DND-41 (cell line): ENCODE measurements around the gene NSMCE3.

Source experiments
- ATAC-seq: fragments of 200-7000 bp; cut with Tn5 transposase; 3 replicates; pipeline ENCODE4 v1.9.1; 2021; ENCODE audit warnings: low read depth; ENCODE audit not compliant: insufficient read depth
- DNase-seq: peaks from one replicate; pipeline ENCODE4 v3.0.0-alpha.2; 2020
- H2AFZ ChIP-seq: 2 replicates; pipeline ENCODE4 v1.6.0; 2012; ENCODE audit warnings: low read depth, low read length
- H3K27ac ChIP-seq: 2 replicates; pipeline ENCODE4 v1.5.1; 2012; ENCODE audit warnings: low read length, inconsistent platforms
- H3K27me3 ChIP-seq: fragments of 200-600 bp; sonication (generic); 2 replicates; pipeline ENCODE4 v1.6.0; 2012; ENCODE audit warnings: low read length, mild to moderate bottlenecking, inconsistent platforms; ENCODE audit not compliant: insufficient read depth, poor library complexity
- H3K36me3 ChIP-seq: 2 replicates; pipeline ENCODE4 v1.5.1; 2012; ENCODE audit warnings: low read length, inconsistent platforms; ENCODE audit not compliant: insufficient read depth
- H3K4me1 ChIP-seq: 2 replicates; pipeline ENCODE4 v1.5.1; 2012; ENCODE audit warnings: mild to moderate bottlenecking, low read length; ENCODE audit not compliant: insufficient read depth
- H3K4me2 ChIP-seq: 2 replicates; pipeline ENCODE4 v1.6.0; 2012; ENCODE audit warnings: mild to moderate bottlenecking, moderate library complexity, low read length, inconsistent platforms; ENCODE audit not compliant: insufficient read depth
- H3K4me3 ChIP-seq, 2 experiments: fragments of 200-600 bp in 1 of 2; shearing (Covaris generic) in 1 of 2; 2 replicates each; pipeline ENCODE4 v1.5.1; 2012 to 2016; ENCODE audit warnings: inconsistent platforms in 2 of 2, low read length in 2 of 2, mild to moderate bottlenecking in 2 of 2, low read depth in 1 of 2, moderate library complexity in 1 of 2
- H3K79me2 ChIP-seq: 2 replicates; pipeline ENCODE4 v1.6.0; 2012; ENCODE audit warnings: low read length, inconsistent platforms; ENCODE audit not compliant: insufficient read depth
- H3K9ac ChIP-seq: 2 replicates; pipeline ENCODE4 v1.6.0; 2012; ENCODE audit warnings: low read depth, mild to moderate bottlenecking, inconsistent platforms, low read length, moderate library complexity
- H3K9me3 ChIP-seq: 2 replicates; pipeline ENCODE4 v1.5.1; 2012; ENCODE audit warnings: low read length, moderate library complexity, mild to moderate bottlenecking, inconsistent platforms; ENCODE audit not compliant: insufficient read depth, severe bottlenecking
- H4K20me1 ChIP-seq: 2 replicates; pipeline ENCODE4 v1.6.0; 2012; ENCODE audit warnings: low read length; ENCODE audit not compliant: insufficient read depth
- EZH2 ChIP-seq: IDR thresholded peaks from 3 replicates; pipeline ENCODE4 v1.6.1; 2012; ENCODE audit warnings: borderline replicate concordance, low read depth, mild to moderate bottlenecking, moderate library complexity, low read length, inconsistent platforms; ENCODE audit not compliant: severe bottlenecking
- TF ChIP-seq, protein P1 (sequence below): IDR thresholded peaks from 2 replicates; pipeline ENCODE4 v1.5.1; 2012; ENCODE audit warnings: borderline replicate concordance, low read length, moderate library complexity, mild to moderate bottlenecking; ENCODE audit not compliant: poor library complexity, severe bottlenecking; ENCODE audit errors: extremely low read depth

Gene NSMCE3

DNA sequence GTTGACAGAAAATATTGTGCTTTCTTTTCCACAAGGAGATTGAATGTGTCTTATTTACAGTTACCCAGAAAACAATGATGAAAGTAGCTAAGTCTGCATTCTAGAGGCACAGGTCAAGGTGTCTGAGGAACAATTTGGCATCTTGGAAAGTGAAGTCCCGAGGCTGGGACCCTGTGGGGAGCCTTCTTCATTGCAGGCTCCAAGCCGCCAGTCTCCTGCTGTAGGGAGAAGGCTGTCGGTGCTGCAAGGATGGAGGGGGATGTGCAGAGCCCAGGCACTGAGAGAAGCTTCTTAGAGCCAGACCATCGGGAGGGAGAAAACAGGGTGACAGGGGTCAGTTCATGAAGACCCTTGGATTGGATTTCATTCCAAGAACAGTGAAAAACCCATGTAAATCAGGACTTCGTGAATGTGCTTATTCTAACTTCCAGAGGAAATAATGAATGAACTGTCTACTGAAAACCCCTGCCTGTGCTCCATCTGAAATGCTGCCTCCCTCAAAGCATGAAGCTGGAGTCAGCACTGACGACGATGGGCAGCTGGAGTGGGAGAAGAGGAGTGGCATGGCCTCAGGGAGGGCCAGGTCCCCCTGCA, 25.2 kb upstream of the NSMCE3 start:
- no peaks in the 10 kb centered on the region for H3K27me3 ChIP-seq
- no peaks in the 10 kb centered on the region for H4K20me1 ChIP-seq
- no peak overlapping the region for H2AFZ ChIP-seq

DNA sequence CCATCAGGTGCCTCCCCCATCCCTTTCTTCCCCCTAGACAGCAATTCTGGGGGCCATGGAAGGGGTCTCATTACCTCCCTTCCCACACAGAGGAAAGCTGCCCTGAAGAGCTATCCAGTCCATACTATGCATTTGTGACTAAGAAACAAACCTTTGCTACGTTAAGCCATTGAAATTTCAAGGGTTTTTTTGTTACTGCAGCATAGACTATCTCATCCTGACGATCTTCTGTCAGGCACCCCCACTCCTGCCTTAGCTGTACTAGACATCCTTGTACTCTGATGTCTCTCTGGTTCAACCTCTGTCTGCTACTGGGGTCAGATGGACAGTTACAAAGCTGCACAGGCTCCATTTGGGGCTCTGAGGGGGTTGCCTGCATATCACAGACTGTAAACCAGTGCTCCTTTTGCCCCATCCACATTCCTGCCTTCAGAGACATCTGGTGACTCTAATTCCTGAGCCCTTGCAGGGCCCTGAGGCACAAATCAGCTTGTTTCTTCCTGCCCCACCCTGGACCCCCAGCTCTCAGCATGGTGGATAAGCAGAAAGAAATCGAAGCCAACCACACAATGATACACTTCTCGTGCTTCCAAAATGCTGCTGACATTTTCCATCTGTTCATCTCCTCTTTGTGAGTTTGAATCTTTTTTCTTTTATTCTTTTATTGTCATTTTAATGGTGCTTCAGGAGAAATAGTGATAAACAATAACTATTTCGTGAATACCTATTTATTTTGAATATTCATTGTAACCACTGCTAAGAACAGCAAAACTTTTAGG, 21.6 kb upstream of the NSMCE3 start:
- Histone ChIP-seq H2AFZ (no peak overlapping the region), H4K20me1 (no peaks in the 10 kb centered on the region), H3K9ac (no peak overlapping the region), H3K36me3 (no peaks in the 10 kb centered on the region), H3K4me3 (no peak overlapping the region), H3K27me3 (no peaks in the 10 kb centered on the region), H3K27ac (no peak overlapping the region), H3K79me2 (no peaks in the 10 kb centered on the region), H3K9me3 (no peaks in the 10 kb centered on the region), H3K4me2 (no peak overlapping the region), H3K4me1 (no peaks in the 10 kb centered on the region)
- DNase-seq (no peak), ATAC-seq (no peak)
- no peak for TF ChIP-seq EZH2
- TF ChIP-seq, protein P1, sequence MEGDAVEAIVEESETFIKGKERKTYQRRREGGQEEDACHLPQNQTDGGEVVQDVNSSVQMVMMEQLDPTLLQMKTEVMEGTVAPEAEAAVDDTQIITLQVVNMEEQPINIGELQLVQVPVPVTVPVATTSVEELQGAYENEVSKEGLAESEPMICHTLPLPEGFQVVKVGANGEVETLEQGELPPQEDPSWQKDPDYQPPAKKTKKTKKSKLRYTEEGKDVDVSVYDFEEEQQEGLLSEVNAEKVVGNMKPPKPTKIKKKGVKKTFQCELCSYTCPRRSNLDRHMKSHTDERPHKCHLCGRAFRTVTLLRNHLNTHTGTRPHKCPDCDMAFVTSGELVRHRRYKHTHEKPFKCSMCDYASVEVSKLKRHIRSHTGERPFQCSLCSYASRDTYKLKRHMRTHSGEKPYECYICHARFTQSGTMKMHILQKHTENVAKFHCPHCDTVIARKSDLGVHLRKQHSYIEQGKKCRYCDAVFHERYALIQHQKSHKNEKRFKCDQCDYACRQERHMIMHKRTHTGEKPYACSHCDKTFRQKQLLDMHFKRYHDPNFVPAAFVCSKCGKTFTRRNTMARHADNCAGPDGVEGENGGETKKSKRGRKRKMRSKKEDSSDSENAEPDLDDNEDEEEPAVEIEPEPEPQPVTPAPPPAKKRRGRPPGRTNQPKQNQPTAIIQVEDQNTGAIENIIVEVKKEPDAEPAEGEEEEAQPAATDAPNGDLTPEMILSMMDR, result no peak

More for the DNA sequence above, 25.2 kb upstream of the NSMCE3 start:
- no peak for ATAC-seq
- no peaks in the 10 kb centered on the region for H3K36me3 ChIP-seq
- no peaks in the 10 kb centered on the region for H3K79me2 ChIP-seq
- no peaks in the 10 kb centered on the region for H3K4me1 ChIP-seq
- H3K9me3 ChIP-seq, result no peaks in the 10 kb centered on the region
- H3K4me2 ChIP-seq, result no peak overlapping the region
- no peak overlapping the region for H3K9ac ChIP-seq
- H3K4me3 ChIP-seq, result no peak overlapping the region
- H3K27ac ChIP-seq, result no peak overlapping the region
- TF ChIP-seq, protein P1, result no peak
- TF ChIP-seq EZH2, result no peak
- DNase-seq, result no peak

DNA sequence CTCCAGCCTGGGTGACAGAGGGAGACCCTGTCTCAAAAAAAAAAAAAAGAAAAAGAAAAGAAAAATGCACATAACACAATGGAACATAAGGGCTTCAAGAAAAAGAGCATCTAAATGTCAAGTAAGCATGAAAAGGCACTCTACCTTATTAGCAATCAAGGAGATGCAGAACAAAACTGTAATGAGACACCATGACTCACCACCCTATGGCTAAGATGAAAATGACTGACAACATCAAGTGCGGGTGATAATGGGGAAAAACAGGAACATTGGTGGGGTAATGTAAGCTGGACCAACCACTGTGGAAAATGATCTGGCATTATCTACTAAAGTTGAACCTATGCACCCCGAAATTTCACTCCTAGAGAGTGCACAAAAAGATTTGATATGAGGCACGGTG, 19.6 kb upstream of the NSMCE3 start:
- H3K4me3 ChIP-seq, result no peak overlapping the region
- H3K4me1 ChIP-seq, result no peaks in the 10 kb centered on the region
- H3K27ac ChIP-seq, result no peak overlapping the region
- H3K9ac ChIP-seq, result no peak overlapping the region
- no peak overlapping the region for H2AFZ ChIP-seq
- H3K4me2 ChIP-seq, result no peak overlapping the region
- H3K27me3 ChIP-seq, result no peaks in the 10 kb centered on the region
- DNase-seq (no peak), ATAC-seq (no peak)
- no peaks in the 10 kb centered on the region for H3K9me3 ChIP-seq
- no peaks in the 10 kb centered on the region for H3K36me3 ChIP-seq
- no peaks in the 10 kb centered on the region for H3K79me2 ChIP-seq
- no peaks in the 10 kb centered on the region for H4K20me1 ChIP-seq
- TF ChIP-seq, protein P1, result no peak
- no peak for TF ChIP-seq EZH2
